Muscle of arm (tissue), 12 donors: ENCODE results near the gene CADPS2. TPM values are rescaled to one million over a fixed set of nuclear protein-coding genes. Genes with fewer than 3 reads are reported as not detected.

ENCODE experiments used
- DNase-seq: peaks from one replicate; pipeline ENCODE4 v3.0.0-alpha.2; 2013
- polyA plus RNA-seq, 12 donors: library from polyadenylated mRNA; unstranded; fragments of 120-200 nt; gene quantifications; one replicate each; pipeline ENCODE4 v1.2.1, GENCODE V29; 2013; ENCODE audit not compliant: insufficient read length in 12 of 12

Gene CADPS2
- polyA plus RNA-seq, 12 donors: 2.9 to 10.1 (median 4.7) TPM; not detected in 2

DNA sequence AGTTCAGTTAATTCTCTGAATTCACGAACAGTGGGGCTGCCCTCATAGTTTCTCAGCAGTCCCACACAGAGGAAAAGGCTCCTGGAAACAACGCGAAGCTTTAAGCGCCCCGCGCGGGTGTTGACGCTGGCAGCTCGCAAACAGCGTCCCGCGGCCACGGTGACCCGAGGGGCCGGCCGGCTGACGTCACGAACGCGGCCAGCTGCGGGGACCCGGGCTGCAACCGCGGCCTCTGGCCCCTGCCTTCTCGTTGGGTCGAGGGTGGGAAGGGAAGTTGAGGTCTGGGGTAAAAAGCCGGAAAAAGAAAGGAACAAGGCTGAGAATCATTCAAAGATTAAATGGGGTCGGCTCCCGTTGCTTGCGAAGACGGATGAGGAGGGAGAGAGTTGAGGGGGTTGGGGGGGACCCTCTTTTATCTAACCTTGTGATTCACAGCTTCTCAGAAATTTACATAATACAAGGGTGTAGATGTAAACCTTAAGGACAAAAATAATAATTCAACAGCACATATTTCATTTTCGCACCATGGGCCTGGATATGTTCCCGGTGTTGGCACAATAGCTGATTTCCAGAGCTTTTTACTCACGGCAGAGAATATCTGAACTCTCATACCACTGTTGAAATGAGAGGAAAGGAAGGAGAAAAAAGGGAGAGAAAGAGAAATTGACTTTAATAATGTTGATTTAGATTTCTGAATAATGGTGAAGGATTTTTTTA, 574.4 kb downstream of the CADPS2 start:
- no peak for DNase-seq

DNA sequence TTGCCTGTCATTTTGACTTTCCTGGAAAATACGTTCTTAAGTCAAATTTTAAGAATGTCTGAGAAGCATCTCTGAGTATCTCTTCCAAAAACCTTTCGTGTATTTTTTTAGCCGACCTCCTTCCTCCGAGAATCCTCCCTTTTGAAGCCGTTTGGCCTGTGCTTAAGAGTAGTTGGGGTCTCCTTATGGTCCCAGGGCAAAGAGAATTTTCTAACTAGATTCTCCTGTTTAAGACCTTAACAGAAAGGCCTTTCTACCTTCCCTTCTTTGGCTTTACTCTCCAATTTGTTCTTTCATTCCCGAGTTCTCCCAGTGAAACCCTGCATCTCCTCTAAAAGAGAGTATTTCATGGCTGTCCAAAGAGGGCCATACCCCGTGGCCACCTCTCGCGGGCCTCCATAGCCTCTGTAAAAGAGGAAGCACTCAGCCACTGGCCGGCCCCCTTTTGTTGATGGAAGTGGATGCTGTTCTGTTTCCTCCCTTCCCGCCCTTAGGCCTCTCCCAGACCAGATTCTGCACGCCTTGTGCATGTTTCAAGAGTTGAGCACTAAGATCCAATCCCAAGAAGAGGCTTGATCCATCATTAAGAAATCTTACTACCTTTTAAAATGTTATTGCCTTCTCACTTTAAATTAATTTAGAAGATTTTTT, 575.1 kb downstream of the CADPS2 start:
- no peak for DNase-seq

DNA sequence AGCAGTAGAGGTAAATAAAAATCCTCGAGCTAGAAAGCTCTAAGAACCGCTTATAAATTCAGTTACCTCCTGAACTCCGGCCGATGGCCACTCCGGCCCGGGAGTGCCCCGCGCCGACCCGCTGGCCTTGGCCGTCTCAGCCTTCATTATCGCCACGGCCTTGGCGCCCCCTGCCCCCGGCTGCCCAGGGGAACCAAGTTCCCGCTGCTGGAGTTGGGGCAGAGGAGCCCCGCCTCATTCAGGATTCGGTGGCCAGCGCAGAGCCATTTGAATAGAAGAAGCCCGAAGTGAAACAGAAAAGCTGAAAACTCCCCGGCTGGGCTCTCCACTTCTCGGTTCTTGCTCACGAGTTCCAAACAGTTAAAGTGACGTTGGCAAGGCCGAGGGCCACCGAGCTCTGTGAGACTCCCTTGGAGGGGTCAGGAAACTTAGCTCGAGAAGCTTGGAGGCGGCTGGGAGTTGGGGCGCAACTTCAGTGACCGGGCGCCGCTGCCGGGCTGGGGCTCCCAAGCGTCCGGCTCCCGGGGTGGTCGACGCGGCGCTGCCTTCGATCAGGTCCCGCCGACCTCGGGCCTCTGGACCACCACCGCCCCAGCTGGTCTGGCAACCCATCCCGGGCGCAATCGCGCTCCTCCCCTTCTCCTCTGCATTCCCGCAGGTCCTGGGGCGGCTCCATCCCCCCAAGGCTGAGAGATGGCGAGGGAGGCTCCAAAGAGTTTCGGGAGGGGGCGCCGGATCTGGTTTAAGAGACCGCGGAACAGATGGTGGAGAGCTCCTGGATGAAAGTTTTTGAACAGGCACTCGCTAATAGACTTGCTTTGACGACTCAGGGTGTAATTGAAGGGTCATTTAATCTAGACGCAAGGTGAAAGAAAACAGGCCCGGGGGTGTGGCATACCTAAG, 575.9 kb downstream of the CADPS2 start:
- DNase-seq: no peak

DNA sequence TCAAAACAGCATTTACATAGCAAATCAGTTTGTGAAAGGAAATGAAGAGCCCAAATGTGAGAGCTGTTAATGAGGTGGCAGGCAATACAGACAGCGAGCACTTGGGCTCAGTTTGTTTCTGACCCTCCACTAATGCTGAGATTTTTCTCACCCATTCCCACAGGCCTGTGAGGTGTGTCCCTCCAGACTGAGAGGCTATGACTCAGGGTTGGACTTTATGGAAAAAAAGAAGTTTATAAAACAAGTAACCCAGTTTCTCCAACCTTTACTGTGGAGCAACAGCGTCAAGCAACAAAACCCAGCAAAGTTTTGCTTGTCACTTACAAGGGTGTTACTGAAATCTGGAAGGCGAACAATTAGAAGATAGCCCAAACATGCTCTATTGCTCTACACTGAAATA, 576.8 kb downstream of the CADPS2 start:
- DNase-seq: no peak

DNA sequence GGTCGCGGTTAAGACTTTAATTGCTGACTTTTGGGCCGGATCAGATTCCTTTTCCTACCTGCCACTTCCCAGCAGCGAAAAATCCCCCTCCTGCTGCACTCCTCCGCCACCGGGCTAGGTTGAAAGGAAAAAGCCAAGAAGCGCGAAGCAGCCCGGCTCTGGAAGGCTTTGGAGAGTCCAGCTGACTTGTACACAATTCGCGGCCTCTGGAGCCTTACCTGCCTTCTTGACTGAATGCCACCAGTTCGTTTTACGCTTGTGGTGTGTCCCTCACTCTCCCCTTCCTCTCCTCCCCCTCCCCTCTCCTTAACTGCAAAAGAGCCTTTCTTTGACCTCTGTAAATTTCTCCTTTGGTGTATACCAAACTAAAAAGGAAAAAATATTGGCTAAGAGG, 579.0 kb downstream of the CADPS2 start:
- DNase-seq: no peak

DNA sequence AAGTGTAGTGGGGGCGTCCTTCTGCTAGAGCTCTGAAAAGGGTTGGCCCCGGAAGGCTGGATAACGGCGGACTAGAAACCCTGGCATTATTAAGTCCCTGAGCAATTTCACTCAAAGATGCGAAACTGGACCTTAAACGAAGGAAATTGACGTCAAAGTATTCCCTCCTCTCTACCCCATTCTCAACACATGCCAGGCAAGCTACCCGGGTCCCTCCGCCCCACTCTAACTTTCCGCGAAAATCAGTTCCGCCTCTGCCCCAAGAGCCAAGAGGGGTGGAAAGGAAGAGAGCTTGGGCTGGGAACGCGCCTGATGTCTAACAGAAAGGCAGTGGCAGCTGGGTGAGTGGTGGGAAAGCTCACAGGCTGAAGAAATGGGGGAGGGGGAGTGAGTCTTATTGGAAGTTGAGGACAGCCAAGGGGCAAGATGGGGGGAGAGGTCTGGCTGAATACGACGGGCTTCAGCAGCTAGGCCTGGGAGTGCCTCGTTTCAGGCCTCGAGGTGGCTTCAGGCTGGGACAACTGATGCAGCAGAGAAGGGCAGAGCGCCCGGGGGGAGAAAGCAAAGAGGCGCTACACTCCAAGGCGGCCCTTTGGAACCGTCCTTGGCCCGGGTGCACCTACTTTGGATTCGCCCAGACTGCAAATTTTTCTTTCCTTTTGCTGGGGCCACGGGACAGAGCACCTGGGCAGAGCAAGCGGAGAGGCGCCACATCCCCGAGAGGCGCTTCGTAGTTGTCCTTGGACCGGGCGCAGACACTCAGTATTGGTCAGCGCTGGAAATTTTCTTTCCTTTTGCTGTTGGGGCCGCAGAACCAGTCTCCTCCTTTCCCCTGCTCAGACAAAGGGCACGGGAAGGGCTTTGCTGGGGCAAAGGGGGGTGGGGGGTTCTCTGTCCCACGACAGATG, 579.7 kb downstream of the CADPS2 start:
- no peak for DNase-seq

DNA sequence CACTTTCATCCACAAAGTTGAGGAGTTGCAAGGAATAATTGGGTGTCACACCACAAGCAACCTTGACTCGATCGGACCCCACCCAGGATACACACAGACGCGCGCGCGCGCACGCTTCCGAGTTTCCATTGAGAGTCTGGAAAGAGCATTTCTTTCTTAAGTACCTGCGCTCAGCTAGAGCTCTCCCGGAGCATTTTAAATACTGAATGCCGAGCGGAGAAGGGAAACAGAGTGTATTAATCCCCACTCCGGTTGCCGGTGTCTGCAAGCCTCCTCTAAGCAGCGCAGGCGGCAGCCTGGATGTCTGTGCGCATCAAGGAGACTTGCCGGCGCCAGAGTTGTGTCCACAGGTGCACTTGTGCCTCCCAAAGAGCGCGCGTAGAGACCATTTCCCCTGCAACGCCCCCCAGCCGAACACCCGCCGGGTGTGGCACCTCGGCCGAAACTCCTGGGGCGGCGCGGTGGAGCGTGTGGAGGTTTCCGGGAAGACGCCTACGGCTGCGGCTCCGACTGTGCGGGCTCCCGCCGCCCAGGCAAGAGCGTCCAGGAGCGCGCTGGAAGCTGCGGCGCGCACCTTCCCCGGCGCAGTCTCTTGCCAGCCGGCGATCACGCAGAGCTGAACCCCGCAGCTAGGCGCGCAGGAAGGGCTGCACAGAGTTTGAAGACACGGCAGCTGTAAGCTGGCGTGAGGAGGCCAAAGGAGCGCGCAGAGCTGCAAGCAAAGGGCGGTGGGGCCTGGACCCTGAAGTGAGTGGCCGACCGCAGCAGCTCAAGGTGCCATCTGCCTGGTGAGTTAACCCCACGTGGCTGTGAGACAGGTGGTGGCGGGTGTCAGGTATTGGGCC, 580.6 kb downstream of the CADPS2 start:
- no peak for DNase-seq

DNA sequence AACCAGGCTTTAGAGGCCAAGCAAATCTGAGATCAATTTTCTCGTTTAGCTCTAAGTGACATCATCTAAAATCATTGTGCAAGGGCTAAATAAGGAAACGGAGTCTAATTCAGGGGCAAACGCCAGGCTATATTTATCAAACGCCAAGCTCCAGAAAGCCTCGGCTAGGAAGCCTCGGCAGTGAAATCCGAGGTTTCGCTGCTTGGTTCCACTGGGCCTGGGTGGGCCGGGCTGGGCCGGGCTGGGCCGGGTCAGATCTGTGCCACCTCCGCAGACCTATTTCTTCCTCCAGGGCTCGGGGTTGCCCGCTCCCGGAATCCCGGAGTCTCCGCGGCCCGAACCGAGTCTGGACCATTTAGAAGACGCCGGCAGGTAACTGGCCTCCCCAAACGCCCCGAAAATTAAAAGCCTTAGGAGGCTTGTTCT, 581.3 kb downstream of the CADPS2 start:
- DNase-seq: no peak

DNA sequence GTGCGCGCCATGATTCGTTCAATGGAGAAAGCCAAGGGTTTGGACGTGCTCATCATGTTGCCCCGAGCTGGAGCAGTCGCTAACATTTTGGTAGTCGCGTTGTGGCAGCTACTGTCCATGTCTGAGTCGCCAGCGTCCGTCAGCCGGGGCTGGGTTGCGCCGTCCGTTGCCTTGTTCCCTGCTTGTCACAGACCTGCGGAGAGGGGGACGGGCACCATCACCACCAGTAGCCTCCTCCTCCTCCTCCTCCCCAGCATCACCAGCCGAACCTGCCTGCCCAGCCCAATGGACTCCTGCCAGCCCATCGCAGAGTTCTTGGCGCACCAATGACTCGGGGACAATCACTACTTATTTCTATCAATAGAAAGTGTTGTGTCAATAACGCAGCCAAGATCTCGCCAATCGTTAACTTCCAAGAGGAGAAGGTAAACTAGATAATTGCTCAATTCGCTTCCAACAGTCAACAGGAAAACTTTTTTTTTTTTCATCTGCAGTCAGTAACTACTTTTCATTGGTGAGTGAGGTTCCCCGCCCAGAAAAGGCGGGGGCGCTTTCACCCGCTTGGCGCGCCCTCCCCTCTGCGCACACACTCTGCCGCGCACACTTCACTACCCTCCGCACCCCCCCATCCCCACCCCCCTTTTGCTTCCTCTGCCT, 581.8 kb downstream of the CADPS2 start, which contains the start of gene FEZF1:
FEZF1 (minus strand) TSS at position 432 of the 657 bp plus-strand sequence; CDS start at position 119, 313 bp downstream.
- no peak for DNase-seq

DNA sequence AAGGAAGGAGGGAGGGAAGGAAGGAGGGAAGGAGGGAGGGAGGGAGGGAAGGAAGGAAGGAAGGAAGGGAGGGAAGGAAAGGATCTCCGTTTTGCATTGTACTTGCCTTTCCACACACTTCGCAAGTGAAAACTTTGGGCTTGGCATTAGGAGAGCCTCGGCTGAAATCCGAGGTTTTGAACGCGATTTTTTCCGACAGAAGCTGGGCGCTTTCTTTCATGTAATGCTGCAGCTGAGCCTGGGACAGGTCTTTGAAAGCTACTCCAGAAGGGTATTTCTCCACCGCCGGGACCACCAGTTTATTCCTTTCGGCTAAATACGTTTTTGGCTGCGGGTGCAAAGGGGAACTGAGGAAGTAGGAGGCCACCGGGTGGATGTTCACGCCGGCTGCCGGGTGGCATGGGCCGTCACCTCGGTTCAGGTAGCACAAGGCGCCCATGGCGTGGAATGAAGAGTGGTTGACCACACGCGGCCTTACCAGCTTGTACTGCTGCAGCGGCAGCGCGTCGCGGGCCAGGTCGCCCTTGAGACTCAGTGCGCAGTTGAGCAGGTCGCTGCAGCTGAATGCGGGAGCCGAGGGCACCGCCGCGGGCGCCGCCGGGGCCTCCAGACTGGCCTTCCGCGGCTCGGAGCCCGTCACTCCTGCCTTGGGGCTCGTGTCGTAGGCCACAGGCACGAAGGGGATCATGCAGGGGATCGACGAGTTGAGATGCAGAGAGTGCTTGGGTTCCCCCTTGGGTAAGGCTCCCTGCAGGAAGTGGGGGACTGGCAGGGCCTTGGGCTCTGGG, 582.5 kb downstream of the CADPS2 start:
- no peak for DNase-seq

DNA sequence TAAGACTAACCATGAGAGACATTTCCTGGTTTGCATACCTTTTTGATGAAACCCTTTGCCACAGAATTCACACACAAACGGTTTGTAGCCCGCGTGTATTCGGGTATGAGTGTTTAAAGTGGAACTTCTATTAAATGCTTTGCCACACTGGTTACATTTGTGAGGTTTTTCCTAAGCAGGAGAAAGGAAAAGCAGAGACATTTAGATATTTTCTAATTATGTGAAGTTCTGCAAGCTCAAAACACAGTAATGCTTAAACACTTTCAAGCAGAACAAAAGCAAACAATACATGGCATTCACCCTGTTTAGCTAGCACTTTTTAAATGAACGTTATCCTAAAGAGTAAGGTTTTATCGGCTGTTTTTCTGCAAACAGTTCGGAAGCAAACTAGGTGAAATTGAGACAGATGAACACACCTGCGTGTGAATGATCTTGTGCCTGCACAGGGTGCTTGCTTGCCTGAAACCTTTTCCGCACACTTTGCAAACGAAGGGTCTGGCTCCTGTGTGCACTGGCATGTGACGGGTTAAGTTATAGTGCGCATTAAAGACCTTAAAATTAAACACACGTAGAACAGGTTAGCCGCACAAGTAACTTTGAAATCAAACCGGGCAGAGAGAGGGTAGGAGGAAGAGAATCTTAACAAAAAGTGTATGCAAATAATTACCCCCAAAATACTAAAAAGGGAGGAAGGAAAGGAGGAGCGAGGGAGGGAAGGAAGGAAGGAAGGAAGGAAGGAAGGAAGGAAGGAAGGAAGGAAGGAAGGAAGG, 583.3 kb downstream of the CADPS2 start:
- no peak for DNase-seq

DNA sequence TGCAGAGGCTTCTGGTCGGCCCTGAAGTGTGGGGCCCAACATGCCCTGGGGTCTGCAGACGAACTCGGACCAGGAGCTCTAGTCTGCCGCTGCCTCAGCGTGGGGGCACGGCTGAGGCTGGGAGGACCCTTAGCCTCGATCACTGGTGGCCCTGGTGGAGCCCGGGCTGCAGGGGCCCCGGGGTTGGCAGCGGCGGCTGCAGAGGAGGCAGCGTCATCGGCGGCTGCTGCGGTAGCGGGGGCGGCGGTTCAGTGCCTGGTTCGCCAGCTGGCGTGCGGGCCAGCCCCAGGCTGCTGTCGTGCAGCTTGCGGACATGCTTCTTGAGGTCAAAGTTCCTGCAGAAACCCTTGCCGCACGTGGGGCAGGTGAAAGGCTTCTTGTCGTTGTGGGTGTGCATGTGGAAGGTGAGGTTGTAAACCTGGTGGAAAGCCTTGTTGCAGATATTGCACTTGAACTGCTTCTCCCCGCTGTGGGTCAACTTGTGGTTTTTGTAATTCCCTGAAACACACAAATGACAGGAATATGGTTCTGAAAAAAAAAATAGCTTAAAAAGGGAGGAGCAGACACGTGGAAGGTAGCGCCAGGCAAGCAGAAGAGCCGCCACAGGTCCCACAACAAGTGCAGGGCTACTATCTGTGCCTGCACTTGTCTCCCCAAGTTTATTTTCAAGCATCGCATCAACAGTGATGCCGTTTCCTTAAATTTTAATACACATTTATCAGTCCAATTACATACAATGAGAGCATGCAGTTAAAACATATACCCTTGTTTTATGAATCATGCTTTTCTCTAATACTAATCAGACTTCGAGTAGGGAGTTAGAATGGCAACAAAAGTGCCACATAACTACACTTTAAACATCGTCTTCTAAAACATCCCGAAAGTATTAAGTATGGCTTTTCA, 584.2 kb downstream of the CADPS2 start:
- DNase-seq: no peak

DNA sequence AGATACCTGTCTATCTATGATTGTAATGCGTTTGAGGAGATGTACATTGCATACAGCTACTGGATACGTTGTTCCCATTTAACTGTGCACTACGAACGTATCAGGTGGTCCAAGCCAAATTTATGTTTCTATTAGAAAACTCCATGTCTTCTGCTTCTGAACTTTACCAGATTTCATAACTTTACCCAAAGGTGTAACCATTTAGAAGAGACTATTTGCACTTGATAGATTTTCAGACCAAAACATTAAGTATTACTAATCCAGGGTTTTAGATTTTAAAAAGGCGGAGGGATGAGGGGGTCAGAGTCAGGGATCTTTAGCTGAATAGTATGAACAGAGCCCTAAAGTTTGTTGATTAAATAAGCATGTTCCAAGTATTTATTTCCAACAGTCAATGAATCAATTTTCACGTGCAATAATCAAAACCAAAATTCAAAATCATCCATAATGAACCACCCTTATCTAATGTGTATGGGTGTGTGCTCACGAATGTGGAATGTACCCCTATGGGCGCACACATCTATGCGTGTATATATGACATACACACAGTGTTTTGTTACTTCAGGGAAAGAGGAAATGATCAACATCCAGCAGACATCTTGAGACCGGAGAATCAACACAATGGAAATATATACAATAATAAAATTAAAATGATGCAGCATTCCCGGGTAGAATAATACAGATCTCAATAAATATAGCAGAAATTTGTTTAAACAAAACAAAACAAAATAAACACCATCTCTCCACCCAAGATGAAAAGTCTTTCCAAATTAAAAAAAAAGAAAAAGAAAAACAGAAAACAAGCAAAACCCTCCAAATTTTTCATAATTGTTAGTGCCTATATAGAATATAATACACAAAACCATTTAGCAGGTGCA, 585.1 kb downstream of the CADPS2 start:
- no peak for DNase-seq

DNA sequence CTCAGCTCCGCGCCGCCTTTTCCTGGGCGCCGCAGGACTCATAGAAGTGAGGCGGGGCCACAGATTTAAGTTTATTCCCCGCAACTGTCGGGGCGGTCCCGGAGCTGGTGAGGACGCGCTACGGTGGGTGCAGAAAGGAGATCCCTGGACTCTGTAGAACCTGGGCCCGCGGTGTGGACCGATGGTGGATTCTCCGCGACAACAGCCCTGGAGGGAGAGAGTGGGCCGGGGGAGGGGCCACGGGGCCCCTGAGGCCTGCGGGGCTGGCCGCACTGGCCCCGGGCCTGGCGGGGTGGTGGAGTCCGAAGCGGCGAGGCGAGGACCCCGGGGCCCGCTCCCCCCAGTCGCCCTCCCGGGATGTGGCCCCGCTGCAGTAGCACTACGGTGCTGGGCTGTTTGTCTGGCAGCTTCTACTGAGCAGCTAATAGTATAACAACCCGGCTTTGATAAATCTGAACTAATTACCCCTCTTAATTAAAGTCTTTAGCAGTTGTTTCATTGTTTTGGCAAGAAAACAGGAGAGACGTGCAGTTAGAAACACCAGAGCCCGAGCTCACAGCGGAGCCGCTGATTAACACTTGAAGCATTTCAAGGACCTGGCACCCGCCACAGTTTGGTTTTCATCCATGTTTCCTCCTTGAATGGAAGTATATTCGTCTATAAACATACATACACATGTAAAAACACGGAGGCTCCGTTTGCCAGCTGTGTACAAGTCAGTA, 585.9 kb downstream of the CADPS2 start:
- no peak for DNase-seq

DNA sequence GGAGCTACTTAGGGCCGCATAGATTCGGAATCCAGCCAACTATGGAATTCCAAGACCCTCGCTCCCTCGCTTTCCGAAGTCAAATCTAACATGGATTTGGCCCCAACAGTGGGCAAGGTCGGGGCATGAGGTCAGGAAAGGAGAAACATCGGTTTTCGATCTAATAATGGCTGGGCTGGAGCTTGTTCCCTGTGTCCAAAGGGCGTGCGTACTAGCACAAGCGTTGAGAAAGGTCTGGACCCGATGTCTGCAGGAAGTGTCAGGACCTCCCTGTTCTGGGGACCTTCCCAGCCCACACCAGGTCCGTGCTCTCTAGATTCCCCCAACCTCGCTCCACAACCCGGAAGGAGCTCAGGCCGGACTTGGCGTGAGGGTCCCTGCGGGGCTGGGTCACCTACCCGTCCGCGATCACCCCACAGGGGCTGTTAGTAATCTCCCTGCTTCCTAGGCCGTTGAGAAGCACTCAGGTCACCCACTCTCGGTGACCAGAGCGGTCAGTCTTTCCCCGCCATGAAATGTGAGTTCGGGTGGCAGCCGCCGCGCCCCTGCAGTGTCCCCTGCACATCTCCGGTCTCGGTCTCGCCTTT, 586.5 kb downstream of the CADPS2 start:
- DNase-seq: no peak
